HG02623 (cell line): ENCODE data around the gene GMPPA.

Experiments
- ATAC-seq: cut with Tn5 transposase; IDR thresholded peaks from one replicate; pipeline ENCODE4 v1.9.1; 2021; ENCODE audit warnings: moderate library complexity; ENCODE audit not compliant: unreplicated experiment

Gene GMPPA

GRCh38 chr2:219467736-219468075 lies 31.0 kb upstream of the GMPPA start:
- ATAC-seq = no peak

DNA sequence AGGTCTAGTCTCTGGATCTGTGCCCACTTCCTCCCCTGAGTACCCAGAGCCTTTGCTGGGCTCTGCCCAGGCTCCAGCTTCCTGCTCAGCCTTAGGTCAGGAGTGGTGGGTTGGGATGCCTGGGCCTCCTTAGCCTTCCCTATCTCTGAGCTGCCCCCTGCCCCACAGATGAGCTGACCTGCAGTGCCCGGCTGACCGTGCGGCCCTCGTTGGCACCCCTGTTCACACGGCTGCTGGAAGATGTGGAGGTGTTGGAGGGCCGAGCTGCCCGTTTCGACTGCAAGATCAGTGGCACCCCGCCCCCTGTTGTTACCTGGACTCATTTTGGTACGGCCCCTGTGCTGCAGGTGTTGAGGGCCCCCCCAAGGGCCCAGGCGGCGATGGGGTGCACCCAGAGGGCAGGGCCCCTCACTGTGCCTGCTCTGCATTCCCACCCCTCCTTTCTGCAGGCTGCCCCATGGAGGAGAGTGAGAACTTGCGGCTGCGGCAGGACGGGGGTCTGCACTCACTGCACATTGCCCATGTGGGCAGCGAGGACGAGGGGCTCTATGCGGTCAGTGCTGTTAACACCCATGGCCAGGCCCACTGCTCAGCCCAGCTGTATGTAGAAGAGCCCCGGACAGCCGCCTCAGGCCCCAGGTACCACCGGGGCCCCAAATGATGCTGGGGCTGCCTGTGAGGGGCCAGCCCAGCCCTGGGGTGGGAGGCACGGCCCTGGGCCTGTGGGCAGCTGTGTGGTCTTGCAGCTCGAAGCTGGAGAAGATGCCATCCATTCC lies 30.1 kb upstream of the GMPPA start:
- ATAC-seq = no peak

GRCh38 chr2:219469186-219469724 lies 29.4 kb upstream of the GMPPA start:
- ATAC-seq = no peak

DNA sequence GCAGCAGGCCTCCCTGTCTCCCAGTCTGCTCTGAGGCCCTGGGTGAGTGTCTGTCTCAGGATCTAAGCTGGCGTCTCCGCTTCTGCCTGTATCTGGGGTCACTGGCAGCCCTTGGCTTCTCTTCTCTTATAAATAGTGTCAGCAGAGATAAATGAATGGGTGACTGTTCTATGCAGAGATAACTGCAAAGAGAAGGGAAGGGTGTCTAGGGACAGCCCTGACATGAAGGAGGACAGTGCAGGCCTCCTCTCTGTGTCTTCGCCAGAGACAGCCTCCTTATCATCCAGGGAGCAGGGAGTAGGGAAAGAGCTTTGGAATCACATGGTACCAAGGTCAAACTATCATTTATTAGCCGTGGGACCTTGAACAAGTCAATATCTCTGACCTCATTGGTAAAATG lies 28.3 kb upstream of the GMPPA start:
- no peak for ATAC-seq

DNA sequence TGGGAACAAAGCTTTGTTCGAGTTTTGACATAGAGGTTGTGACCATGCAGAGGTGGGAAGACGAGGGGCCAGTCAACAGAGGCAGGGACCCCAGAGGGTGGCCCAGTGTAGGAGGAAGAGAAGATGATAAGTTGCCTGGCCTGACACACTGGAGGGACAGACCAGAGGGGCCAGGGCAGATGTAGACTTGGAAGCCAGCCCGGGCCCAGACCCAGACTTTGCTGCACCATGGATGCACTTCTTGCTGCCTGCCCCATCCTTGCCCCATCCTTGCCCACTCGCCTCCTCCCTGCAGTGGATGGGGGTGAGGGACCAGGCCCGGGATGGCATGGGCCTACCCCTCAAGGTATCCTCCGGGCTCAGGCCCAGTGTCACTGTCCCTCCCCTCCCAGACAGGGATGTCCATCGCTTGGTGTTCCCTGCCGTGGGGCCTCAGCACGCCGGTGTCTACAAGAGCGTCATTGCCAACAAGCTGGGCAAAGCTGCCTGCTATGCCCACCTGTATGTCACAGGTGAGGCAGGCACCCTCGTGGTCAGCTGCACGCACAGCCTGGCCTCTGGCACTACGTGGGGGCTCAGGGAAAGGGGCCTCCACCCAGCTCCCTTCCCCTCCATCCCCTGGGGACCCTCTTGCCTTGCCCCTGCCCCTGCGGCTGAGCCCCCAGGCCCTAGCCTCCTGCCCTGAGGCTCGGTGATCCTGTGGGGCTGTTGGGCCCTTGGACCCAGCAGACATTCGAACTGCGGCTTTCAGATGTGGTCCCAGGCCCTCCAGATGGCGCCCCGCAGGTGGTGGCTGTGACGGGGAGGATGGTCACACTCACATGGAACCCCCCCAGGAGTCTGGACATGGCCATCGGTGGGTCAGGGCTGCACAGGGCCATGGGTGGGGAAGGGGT lies 27.0 kb upstream of the GMPPA start:
- ATAC-seq = no peak

- no peak for ATAC-seq
Measured at GRCh38 chr2:219472629-219473187, 26.0 kb upstream of the GMPPA start.

DNA sequence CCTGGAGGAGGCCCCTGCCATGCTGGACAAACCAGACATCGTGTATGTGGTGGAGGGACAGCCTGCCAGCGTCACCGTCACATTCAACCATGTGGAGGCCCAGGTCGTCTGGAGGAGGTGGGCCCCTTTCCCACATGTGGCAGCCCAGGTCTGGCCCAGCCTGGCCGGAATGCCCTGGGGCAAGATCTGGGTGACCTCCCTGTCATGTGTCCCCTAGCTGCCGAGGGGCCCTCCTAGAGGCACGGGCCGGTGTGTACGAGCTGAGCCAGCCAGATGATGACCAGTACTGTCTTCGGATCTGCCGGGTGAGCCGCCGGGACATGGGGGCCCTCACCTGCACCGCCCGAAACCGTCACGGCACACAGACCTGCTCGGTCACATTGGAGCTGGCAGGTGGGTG lies 25.2 kb upstream of the GMPPA start:
- ATAC-seq = no peak

GRCh38 chr2:219474285-219475060 lies 24.2 kb upstream of the GMPPA start:
- ATAC-seq = no peak

- no peak for ATAC-seq
Measured at GRCh38 chr2:219475278-219475677, 23.4 kb upstream of the GMPPA start.

GRCh38 chr2:219475697-219476651 lies 22.7 kb upstream of the GMPPA start:
- ATAC-seq = no peak

DNA sequence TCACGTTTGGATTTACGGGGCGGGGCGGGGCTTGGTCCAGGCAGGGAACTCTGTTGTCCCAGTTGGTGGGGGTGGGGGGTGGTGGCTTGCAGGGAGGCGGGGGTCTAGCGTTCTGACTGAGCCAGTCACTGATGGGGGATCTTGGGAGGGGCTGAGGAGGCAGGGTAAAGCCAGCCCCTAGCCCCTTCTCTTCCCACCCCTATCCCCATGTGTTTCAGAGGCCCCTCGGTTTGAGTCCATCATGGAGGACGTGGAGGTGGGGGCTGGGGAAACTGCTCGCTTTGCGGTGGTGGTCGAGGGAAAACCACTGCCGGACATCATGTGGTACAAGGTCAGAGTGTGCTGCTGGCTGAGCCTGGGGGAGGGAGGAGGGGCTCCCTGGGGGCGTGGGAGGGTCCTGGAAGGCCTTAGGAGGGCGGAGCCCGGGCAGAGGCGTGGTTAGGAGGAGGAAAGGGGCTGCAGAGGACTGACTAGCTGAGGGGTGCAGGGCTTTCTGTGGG lies 22.0 kb upstream of the GMPPA start:
- no peak for ATAC-seq

- no peak for ATAC-seq
Measured at GRCh38 chr2:219477179-219477578, 21.5 kb upstream of the GMPPA start.

GRCh38 chr2:219477815-219478214 lies 20.9 kb upstream of the GMPPA start:
- ATAC-seq = no peak

DNA sequence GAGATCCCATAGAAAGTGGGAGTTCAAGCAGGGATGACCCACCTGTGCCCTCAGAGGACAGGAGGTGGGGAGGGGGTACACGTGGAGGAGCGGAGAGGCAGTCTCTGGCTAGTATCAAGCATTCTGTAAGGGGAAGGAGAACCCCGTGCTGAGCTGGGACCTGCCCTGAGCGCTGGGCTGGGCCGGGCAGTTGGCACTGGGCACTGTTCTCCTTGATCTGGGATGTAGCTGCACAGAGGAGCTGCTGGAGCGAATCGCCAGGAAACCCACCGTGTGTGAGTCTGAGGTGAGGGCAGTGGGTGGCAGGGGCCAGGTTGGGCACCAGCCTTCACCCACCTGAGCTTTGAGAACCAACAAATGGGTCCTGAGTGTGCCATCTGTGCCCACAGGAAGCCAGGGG lies 19.8 kb upstream of the GMPPA start:
- ATAC-seq = no peak

DNA sequence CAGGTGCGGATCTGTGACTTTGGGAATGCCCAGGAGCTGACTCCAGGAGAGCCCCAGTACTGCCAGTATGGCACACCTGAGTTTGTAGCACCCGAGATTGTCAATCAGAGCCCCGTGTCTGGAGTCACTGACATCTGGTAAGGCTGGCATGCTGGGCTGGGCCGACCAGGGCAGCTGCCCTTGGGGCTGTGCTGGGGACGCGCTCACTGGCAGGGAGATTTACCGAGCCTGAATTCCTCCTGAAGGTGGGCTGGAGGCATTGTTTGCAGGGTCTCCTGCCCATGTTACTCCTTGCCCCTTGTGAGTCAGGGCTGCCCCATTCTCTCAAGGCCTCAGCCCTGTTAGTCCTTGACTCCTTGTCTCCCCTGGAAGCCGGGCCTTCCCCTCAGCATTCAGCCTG lies 18.7 kb upstream of the GMPPA start:
- no peak for ATAC-seq

GRCh38 chr2:219482674-219483405 lies 15.9 kb upstream of the GMPPA start:
- ATAC-seq = no peak

GRCh38 chr2:219483451-219484342 lies 15.0 kb upstream of the GMPPA start:
- ATAC-seq = no peak
